NCI-H146 (cell line): Measurements from ENCODE around the gene ADRB1.

Experiments
- DNase-seq: peaks from one replicate; lab custom pipeline; 2025; lab: John Stamatoyannopoulos, UW

The ADRB1 gene

GRCh38 chr10:114026189-114027040, 17.3 kb upstream of the ADRB1 start:
- DNase-seq, result no peak

- DNase-seq, result peak; percentile 13
These were observed 16.6 kb upstream of the ADRB1 start for GRCh38 chr10:114027041-114027394.

GRCh38 chr10:114027951-114028350, 15.7 kb upstream of the ADRB1 start:
- DNase-seq, result no peak

GRCh38 chr10:114028425-114028824, 15.2 kb upstream of the ADRB1 start:
- DNase-seq, result no peak

GRCh38 chr10:114029655-114030054, 14.0 kb upstream of the ADRB1 start:
- no peak for DNase-seq

- DNase-seq, result no peak
These were observed 13.5 kb upstream of the ADRB1 start for GRCh38 chr10:114030140-114030539.

- DNase-seq, result no peak
These were observed 12.3 kb upstream of the ADRB1 start for GRCh38 chr10:114031073-114031972.

GRCh38 chr10:114033566-114033965, 10.1 kb upstream of the ADRB1 start:
- no peak for DNase-seq

- DNase-seq, result no peak
These were observed 8.6 kb upstream of the ADRB1 start for GRCh38 chr10:114034923-114035645.

- no peak for DNase-seq
These were observed 7.9 kb upstream of the ADRB1 start for GRCh38 chr10:114035791-114036190.

- no peak for DNase-seq
These were observed 4.8 kb upstream of the ADRB1 start for GRCh38 chr10:114038819-114039218.

- DNase-seq, result no peak
These were observed 2.5 kb upstream of the ADRB1 start for GRCh38 chr10:114041166-114041565.

- peak; percentile 65 for DNase-seq
These were observed 653 bp upstream of the ADRB1 start for GRCh38 chr10:114042895-114043531.

GRCh38 chr10:114044247-114045135, 825 bp downstream of the ADRB1 start:
- peak; percentile 55 for DNase-seq

- peak; percentile 79 for DNase-seq
These were observed 1.7 kb downstream of the ADRB1 start for GRCh38 chr10:114045136-114046086.

GRCh38 chr10:114046087-114046458, 2.4 kb downstream of the ADRB1 start:
- DNase-seq, result peak; percentile 22

- DNase-seq, result no peak
These were observed 4.8 kb downstream of the ADRB1 start for GRCh38 chr10:114048472-114048871.

- DNase-seq, result no peak
These were observed 8.0 kb downstream of the ADRB1 start for GRCh38 chr10:114051714-114052113.

GRCh38 chr10:114052255-114052654, 8.6 kb downstream of the ADRB1 start:
- no peak for DNase-seq

- no peak for DNase-seq
These were observed 10.3 kb downstream of the ADRB1 start for GRCh38 chr10:114053946-114054345.
